Measurements from ENCODE around the gene IKZF3.

Gene IKZF3

DNA sequence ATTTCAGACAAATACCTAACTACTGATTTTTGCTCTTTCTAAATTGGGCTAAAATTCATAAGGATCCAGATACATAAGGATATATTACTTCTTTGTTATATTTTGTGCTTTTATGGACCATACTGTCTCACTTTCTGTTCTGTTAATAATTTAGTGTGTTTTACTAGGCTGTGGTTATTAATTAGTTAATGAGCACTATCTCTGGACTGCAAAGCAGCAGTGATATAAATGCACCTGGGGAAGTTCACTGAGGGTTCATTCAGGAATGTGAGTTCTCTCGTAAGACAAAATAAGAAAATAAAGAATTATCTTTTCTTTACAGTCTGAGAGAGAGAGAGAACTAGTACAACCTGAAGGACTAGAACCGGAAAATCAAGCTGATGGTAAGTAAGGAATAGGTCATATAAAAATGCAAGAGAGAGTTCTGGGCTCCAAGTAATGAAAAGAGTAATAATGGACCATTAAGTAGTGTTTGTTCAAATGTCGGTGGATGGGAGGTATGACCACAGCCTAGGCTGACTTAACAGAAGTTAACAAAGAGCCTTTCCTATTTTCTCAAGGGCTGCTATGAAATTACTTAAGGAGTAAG is 55.6 kb downstream of the IKZF3 start:
- TF ChIP-seq, protein P1, sequence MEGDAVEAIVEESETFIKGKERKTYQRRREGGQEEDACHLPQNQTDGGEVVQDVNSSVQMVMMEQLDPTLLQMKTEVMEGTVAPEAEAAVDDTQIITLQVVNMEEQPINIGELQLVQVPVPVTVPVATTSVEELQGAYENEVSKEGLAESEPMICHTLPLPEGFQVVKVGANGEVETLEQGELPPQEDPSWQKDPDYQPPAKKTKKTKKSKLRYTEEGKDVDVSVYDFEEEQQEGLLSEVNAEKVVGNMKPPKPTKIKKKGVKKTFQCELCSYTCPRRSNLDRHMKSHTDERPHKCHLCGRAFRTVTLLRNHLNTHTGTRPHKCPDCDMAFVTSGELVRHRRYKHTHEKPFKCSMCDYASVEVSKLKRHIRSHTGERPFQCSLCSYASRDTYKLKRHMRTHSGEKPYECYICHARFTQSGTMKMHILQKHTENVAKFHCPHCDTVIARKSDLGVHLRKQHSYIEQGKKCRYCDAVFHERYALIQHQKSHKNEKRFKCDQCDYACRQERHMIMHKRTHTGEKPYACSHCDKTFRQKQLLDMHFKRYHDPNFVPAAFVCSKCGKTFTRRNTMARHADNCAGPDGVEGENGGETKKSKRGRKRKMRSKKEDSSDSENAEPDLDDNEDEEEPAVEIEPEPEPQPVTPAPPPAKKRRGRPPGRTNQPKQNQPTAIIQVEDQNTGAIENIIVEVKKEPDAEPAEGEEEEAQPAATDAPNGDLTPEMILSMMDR (IDR thresholded peaks at IDR 0.05; ENCODE audit: unreplicated experiment in 3 of 3) = no peak
- no peak overlapping the region for H3K4me3 Mint-ChIP-seq
- no peaks in the 10 kb centered on the region for H3K9me3 Mint-ChIP-seq
- no peaks in the 10 kb centered on the region for H3K36me3 Mint-ChIP-seq (ENCODE audit: low read depth)
- H3K27me3 Mint-ChIP-seq (ENCODE audit: low read depth) = peaks cover 11% of the 10 kb centered on the region
- H3K27ac Mint-ChIP-seq = peak overlapping the region; percentile 1 to 16 (median 16)
- peaks cover 16% of the 10 kb centered on the region for H3K4me1 Mint-ChIP-seq

DNA sequence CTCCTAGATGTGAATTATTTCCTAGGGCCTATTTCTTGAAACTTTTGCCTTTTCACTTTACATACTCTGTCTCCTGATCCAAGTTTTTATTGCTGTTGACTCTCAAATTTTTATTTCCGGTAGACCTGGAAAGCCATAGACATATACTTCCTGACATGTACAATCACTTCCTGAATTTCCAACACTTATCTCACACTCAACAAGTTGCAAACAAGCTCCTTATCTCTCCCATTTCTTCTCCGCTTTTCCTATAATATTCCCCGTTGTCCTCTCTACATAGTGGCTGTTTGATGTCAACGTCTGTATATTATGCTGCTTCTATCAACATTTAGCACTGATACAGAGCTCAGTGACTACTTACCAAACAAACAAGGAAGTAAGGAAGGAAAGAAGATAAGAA is 59.3 kb downstream of the IKZF3 start:
- Mint-ChIP-seq H3K9me3 (no peaks in the 10 kb centered on the region), H3K36me3 (ENCODE audit: low read depth) (no peaks in the 10 kb centered on the region), H3K27me3 (ENCODE audit: low read depth) (no peaks in the 10 kb centered on the region), H3K27ac (no peak overlapping the region), H3K4me1 (peaks cover 16% of the 10 kb centered on the region), H3K4me3 (no peak overlapping the region)
- TF ChIP-seq, protein P1 (IDR thresholded peaks at IDR 0.05; ENCODE audit: unreplicated experiment in 3 of 3) = no peak

DNA sequence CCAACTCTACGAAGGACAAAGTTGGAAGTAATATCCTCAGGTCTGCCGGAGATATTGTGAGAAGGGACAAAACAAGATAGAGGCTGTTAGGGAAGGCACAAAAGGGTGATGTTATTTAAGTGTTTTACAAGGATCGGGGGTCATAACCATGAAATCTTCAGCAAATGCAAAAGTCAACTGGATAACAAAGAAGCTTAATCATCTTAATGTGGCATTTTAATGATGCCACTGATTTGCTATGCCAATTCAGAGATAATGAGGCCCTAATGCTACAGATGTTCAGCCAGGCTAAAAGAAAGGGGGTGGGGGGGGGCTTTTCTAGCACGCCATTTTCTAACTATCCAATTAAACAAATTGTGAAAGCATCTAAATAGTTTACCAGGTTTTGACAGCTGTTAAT is 63.1 kb downstream of the IKZF3 start:
- TF ChIP-seq, protein P1 (IDR thresholded peaks at IDR 0.05; ENCODE audit: unreplicated experiment in 3 of 3) = no peak

DNA sequence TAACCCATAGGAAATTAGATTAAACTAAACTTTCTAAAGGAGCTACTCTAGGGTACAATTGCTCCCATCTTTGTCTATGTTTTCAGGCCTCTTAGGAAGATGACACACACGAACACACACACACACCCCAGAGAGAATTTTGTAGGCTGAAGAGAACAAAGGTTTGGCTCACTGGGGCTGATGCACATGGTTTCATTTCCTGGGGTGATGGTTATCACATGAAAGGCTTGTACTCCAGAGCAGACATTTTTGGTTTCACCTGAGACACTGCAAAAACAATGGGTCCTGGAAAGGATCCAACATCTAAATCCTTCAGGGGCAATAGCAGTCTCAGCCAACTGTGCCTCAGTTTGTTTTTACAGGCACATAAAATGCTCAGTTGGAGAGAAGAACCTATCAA is 63.6 kb downstream of the IKZF3 start:
- H3K27me3 Mint-ChIP-seq (ENCODE audit: low read depth) = peaks cover 7% of the 10 kb centered on the region
- TF ChIP-seq, protein P1 (IDR thresholded peaks at IDR 0.05; ENCODE audit: unreplicated experiment in 3 of 3) = no peak
- no peak overlapping the region for H3K27ac Mint-ChIP-seq
- H3K36me3 Mint-ChIP-seq (ENCODE audit: low read depth) = no peaks in the 10 kb centered on the region
- H3K9me3 Mint-ChIP-seq = no peaks in the 10 kb centered on the region
- no peak overlapping the region for H3K4me3 Mint-ChIP-seq
- peaks cover 2% of the 10 kb centered on the region for H3K4me1 Mint-ChIP-seq

More for the DNA sequence above, 63.1 kb downstream of the IKZF3 start:
- Mint-ChIP-seq H3K4me3 (no peak overlapping the region), H3K4me1 (peaks cover 4% of the 10 kb centered on the region), H3K27me3 (ENCODE audit: low read depth) (peaks cover 7% of the 10 kb centered on the region), H3K27ac (no peak overlapping the region), H3K36me3 (ENCODE audit: low read depth) (no peaks in the 10 kb centered on the region), H3K9me3 (no peaks in the 10 kb centered on the region)

DNA sequence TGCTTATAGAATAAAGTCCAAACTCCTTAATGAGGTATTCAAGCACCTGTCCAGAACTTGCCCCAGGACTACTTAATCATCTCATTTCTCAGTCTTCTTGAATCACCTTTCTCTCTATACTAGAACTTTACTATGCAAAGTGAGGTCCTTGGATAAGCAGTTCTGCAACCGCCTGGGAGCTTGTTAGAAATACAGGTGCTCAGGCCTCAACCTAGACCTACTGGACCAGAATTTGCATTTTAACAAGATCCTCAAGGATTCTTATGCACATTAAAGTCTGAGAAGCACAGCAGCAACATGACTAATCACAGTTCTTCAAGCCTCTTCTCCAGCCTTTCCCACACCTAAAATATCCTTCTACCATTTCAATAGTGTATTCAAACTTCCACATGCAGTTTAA is 64.7 kb downstream of the IKZF3 start:
- Mint-ChIP-seq H3K27me3 (ENCODE audit: low read depth) (peaks cover 11% of the 10 kb centered on the region), H3K4me1 (no peaks in the 10 kb centered on the region), H3K4me3 (no peak overlapping the region), H3K27ac (no peak overlapping the region), H3K9me3 (no peaks in the 10 kb centered on the region), H3K36me3 (ENCODE audit: low read depth) (no peaks in the 10 kb centered on the region)
- TF ChIP-seq, protein P1 (IDR thresholded peaks at IDR 0.05; ENCODE audit: unreplicated experiment in 3 of 3) = no peak

DNA sequence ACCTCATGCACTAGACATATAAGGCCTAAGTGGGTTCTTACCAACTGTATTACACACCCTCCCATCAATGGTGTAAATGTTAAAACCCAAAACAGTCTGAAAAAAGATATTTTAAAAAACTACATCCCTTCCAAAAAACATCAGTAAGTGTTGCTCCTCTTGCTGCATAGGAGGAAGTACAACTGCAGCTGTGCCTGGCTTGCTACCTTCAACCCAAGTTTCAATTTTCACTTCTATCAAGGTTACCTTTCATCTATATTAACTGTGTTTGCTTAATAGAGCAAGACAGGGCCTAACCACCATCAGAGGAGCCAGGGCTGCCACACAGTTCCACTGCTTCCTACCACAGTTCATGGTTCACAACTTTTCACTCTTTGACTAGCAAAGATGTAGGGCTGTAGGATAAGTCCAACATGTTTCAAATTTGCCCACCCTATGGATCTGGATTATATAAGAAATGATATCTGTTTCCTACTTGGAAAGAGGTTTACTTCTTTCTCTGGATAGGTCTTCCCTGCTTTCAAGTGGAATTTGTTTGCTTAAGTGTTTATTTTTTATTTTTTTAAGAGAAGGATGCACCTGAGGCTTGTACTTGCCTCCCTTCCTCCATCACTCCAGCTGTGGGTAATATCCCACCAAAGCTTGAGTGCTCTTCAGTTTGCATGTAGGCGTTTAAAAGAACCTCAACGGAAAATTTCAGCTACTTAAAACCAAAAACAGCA is 69.7 kb downstream of the IKZF3 start:
- Mint-ChIP-seq H3K36me3 (ENCODE audit: low read depth) (no peaks in the 10 kb centered on the region), H3K27ac (no peak overlapping the region), H3K9me3 (no peaks in the 10 kb centered on the region), H3K27me3 (ENCODE audit: low read depth) (peaks cover 20% of the 10 kb centered on the region), H3K4me3 (no peak overlapping the region), H3K4me1 (no peaks in the 10 kb centered on the region)
- TF ChIP-seq, protein P1 (IDR thresholded peaks at IDR 0.05; ENCODE audit: unreplicated experiment in 3 of 3) = no peak

Data from nephron (organoid).